ENCODE data around the gene SLC35F3. TPM values are rescaled to one million over a fixed set of nuclear protein-coding genes. Genes with fewer than 3 reads are reported as not detected.
"Not testable (repeated sequence)": the region's sequence is repeated elsewhere in the genome, so short reads cannot be mapped to it uniquely, and the experiment has no call there.

SLC35F3 gene
- total and polyA plus RNA-seq, 9 donors: 0.21 to 0.64 (median 0.31) TPM

GRCh38 chr1:233879841-233880240 lies 24.6 kb upstream of the SLC35F3 start:
- H3K27ac ChIP-seq (ENCODE audit: low read length): no peak overlapping the region
- no peaks in the 10 kb centered on the region for H3K4me1 ChIP-seq (ENCODE audit: control insufficient read depth, insufficient read depth, low read length)
- DNase-seq: no peak
- H3K9me3 ChIP-seq (replicated peaks; ENCODE audit: control insufficient read depth, low read depth, low read length): no peaks in the 10 kb centered on the region
- H3K4me3 ChIP-seq (ENCODE audit: low read length): no peak overlapping the region
- H3K36me3 ChIP-seq (ENCODE audit: control insufficient read depth, insufficient read depth, low read length): no peaks in the 10 kb centered on the region
- no CpG with 5 or more reads among the region's 3 CpGs for WGBS (ENCODE audit: insufficient coverage)
- H3K27me3 ChIP-seq (ENCODE audit: control insufficient read depth, insufficient read depth, low read length): no peaks in the 10 kb centered on the region

GRCh38 chr1:233883671-233884070 lies 20.8 kb upstream of the SLC35F3 start:
- H3K27ac ChIP-seq (ENCODE audit: low read length): no peak overlapping the region
- 55% methylated on average over 2 of the region's 3 CpGs for WGBS (ENCODE audit: insufficient coverage)
- no peaks in the 10 kb centered on the region for H3K4me1 ChIP-seq (ENCODE audit: control insufficient read depth, insufficient read depth, low read length)
- no peaks in the 10 kb centered on the region for H3K9me3 ChIP-seq (replicated peaks; ENCODE audit: control insufficient read depth, low read depth, low read length)
- H3K4me3 ChIP-seq (ENCODE audit: low read length): no peak overlapping the region
- no peak for DNase-seq
- no peaks in the 10 kb centered on the region for H3K27me3 ChIP-seq (ENCODE audit: control insufficient read depth, insufficient read depth, low read length)
- H3K36me3 ChIP-seq (ENCODE audit: control insufficient read depth, insufficient read depth, low read length): no peaks in the 10 kb centered on the region

DNA sequence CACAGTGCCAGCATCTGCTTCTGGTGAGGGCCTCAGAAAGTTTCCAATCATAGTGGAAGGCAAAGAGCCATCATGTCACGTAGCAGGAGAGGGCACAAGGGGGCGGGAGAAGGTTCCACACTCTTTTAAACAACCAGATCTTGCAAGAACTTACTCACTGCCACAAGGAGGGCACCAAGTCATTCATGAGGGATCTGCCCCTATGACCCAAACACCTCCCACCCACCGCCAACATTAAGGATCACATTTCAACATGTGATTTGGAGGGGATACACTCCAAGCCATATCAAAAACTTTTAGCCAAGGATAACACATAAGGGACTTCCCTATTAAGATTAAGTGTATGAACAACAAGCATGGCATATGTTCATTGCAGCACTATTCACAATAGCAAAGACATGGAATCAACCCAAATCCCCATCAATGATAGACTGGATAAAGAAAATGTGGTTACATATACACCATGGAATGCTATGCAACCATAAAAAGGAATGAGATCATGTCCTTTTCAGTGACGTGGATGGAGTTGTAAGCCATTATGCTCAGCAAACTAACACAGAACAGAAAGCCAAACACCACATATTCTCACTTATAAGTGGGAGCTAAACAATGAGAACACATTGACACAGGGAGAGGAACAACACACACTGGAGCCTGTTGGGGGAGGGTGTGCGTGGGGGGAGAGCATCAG lies 19.9 kb upstream of the SLC35F3 start:
- Histone ChIP-seq H3K27ac (ENCODE audit: low read length) (no peak overlapping the region), H3K4me1 (ENCODE audit: control insufficient read depth, insufficient read depth, low read length) (no peaks in the 10 kb centered on the region), H3K27me3 (ENCODE audit: control insufficient read depth, insufficient read depth, low read length) (no peaks in the 10 kb centered on the region), H3K9me3 (replicated peaks; ENCODE audit: control insufficient read depth, low read depth, low read length) (no peaks in the 10 kb centered on the region), H3K4me3 (ENCODE audit: low read length) (no peak overlapping the region), H3K36me3 (ENCODE audit: control insufficient read depth, insufficient read depth, low read length) (no peaks in the 10 kb centered on the region)
- DNase-seq: no peak
- no CpG with 5 or more reads among the region's 5 CpGs for WGBS (ENCODE audit: insufficient coverage)

GRCh38 chr1:233885196-233885920 lies 19.1 kb upstream of the SLC35F3 start:
- no peak for DNase-seq
- H3K27me3 ChIP-seq (ENCODE audit: control insufficient read depth, insufficient read depth, low read length): no peaks in the 10 kb centered on the region
- WGBS (ENCODE audit: insufficient coverage): 8% methylated on average over 2 of the region's 9 CpGs

DNA sequence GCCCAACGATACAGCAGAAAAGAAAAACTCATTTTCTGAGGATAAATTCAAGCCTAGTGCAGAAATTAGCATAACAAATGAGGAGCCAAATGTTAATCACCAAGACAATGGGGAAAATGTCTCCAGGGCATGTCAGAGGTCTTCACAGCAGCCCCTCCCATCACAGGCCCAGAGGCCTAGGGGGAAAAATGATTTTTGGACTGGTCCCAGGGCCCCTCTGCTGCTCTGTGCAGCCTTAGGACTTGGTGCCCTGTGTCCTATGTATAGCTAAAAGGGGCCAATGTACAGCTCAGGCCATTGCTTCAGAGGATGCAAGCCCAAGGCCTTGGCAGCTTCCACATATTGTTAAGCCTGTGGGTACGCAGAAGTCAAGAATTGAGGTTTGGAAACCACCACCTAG lies 13.3 kb upstream of the SLC35F3 start:
- DNase-seq; H3K4me1 ChIP-seq (ENCODE audit: control insufficient read depth, insufficient read depth, low read length); H3K4me3 ChIP-seq (ENCODE audit: low read length); H3K27me3 ChIP-seq (ENCODE audit: control insufficient read depth, insufficient read depth, low read length); H3K36me3 ChIP-seq (ENCODE audit: control insufficient read depth, insufficient read depth, low read length); H3K9me3 ChIP-seq (replicated peaks; ENCODE audit: control insufficient read depth, low read depth, low read length); H3K27ac ChIP-seq (ENCODE audit: low read length): not testable (repeated sequence)
- 100% methylated on average over 1 of the region's 2 CpGs for WGBS (ENCODE audit: insufficient coverage)

More at GRCh38 chr1:233885196-233885920, 19.1 kb upstream of the SLC35F3 start:
- H3K36me3 ChIP-seq (ENCODE audit: control insufficient read depth, insufficient read depth, low read length): no peaks in the 10 kb centered on the region
- no peaks in the 10 kb centered on the region for H3K9me3 ChIP-seq (replicated peaks; ENCODE audit: control insufficient read depth, low read depth, low read length)
- H3K4me1 ChIP-seq (ENCODE audit: control insufficient read depth, insufficient read depth, low read length): no peaks in the 10 kb centered on the region
- no peak overlapping the region for H3K4me3 ChIP-seq (ENCODE audit: low read length)
- no peak overlapping the region for H3K27ac ChIP-seq (ENCODE audit: low read length)

DNA sequence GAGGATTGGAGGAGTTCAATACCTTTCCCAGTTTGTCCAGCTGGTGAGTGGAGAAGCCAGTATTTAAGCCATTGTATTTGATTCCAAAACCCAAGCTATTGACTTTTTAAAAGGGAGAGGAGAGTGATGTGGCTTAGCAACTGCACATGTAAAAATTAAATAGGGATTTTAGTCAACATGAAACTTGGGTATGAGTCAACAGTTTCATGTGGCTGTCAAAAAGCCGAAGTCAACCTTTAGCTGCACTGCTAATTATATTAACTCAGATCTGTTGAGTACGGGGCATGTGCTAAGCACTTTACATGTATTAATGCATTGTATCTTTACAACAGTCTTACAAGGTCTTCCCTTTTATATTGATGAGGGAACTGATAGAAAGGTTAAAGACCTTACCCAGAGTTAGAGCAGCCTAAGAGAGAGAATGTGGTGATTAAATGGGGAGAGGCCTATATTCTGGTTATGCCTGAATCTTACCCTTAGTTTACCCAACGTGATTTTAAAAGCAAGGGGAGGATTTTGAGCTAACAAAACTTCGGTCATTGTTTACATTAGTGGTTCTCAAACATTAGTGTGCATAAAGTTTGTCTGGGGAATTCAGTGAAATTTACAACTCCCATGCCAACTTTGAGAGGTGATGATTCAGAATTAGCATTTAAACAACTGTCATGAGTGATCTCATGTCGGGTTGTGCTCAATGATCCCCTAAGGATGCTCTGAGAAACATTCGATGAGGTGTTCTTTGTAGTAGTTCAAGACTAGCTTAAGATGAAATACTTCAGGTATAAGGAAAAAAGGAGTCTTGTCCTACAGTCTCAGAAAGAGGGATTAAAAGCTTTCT lies 6.9 kb upstream of the SLC35F3 start:
- no peaks in the 10 kb centered on the region for H3K4me1 ChIP-seq (ENCODE audit: control insufficient read depth, insufficient read depth, low read length)
- WGBS (ENCODE audit: insufficient coverage): 67% methylated on average over 2 of the region's 6 CpGs
- no peak overlapping the region for H3K27ac ChIP-seq (ENCODE audit: low read length)
- DNase-seq: no peak
- peaks cover 2% of the 10 kb centered on the region for H3K27me3 ChIP-seq (ENCODE audit: control insufficient read depth, insufficient read depth, low read length)
- H3K9me3 ChIP-seq (replicated peaks; ENCODE audit: control insufficient read depth, low read depth, low read length): peaks cover 2% of the 10 kb centered on the region
- no peaks in the 10 kb centered on the region for H3K36me3 ChIP-seq (ENCODE audit: control insufficient read depth, insufficient read depth, low read length)
- no peak overlapping the region for H3K4me3 ChIP-seq (ENCODE audit: low read length)

- DNase-seq: no peak
- Histone ChIP-seq H3K4me1 (ENCODE audit: control insufficient read depth, insufficient read depth, low read length) (peaks cover 6% of the 10 kb centered on the region), H3K27ac (ENCODE audit: low read length) (no peak overlapping the region), H3K4me3 (ENCODE audit: low read length) (no peak overlapping the region), H3K27me3 (ENCODE audit: control insufficient read depth, insufficient read depth, low read length) (peaks cover 24% of the 10 kb centered on the region), H3K9me3 (replicated peaks; ENCODE audit: control insufficient read depth, low read depth, low read length) (peaks cover 2% of the 10 kb centered on the region), H3K36me3 (ENCODE audit: control insufficient read depth, insufficient read depth, low read length) (no peaks in the 10 kb centered on the region)
- WGBS (ENCODE audit: insufficient coverage): no CpG with 5 or more reads among the region's 3 CpGs
These were observed 3.0 kb upstream of the SLC35F3 start for GRCh38 chr1:233901495-233901894.

DNA sequence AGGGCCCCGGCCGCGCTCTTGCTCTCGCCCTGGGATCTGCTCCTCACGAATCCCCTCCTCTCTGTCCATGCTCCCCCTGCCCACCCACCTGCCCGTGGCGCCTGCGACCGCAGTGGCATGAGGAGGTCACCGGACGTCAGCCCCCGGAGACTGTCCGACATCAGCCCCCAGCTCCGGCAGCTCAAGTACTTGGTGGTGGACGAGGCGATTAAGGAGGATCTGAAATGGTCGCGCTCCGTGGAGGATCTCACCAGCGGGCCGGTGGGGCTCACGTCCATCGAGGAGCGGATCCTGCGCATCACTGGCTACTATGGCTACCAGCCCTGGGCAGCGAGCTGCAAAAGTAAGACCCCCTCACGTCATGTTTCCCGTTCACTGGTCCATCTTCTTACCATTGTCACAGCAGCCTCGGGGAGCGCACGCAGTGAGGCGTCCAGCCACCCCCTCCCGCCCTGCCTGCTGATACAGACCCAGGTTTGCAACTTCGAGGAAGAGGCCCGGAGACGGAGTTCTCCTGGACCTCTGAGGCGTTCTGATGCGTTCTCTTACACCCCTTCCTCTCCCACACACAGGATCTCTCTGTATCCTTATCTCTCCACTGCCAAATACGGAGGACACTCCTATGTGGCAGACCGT lies 1.1 kb downstream of the SLC35F3 start:
- DNase-seq: no peak
- peaks cover 6% of the 10 kb centered on the region for H3K4me1 ChIP-seq (ENCODE audit: control insufficient read depth, insufficient read depth, low read length)
- no peak overlapping the region for H3K27ac ChIP-seq (ENCODE audit: low read length)
- peaks cover 26% of the 10 kb centered on the region for H3K27me3 ChIP-seq (ENCODE audit: control insufficient read depth, insufficient read depth, low read length)
- no peaks in the 10 kb centered on the region for H3K9me3 ChIP-seq (replicated peaks; ENCODE audit: control insufficient read depth, low read depth, low read length)
- H3K4me3 ChIP-seq (ENCODE audit: low read length): peak overlapping the region; percentile 33
- 3% methylated on average over 34 of the region's 40 CpGs for WGBS (ENCODE audit: insufficient coverage)
- no peaks in the 10 kb centered on the region for H3K36me3 ChIP-seq (ENCODE audit: control insufficient read depth, insufficient read depth, low read length)

DNA sequence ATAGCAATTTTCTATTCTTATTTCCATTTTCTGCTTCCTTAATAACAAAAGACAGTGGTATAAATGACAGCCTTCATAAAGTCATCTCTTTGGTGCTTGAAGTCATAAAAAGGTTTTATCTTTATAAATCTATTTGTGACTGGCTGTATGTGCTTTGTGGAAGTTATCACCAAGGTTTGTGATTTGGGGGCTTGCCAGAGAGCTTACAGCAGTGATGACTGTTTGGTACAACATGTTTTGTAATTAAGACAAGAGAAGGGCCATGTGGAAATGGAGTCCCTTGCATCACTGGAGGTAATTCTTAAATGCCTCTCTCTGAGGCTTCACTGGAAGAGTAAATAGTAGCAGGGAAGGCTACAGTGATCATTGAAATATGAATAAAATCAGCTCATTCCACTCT lies 2.7 kb downstream of the SLC35F3 start:
- no peak for DNase-seq
- H3K36me3 ChIP-seq (ENCODE audit: control insufficient read depth, insufficient read depth, low read length): no peaks in the 10 kb centered on the region
- peaks cover 6% of the 10 kb centered on the region for H3K4me1 ChIP-seq (ENCODE audit: control insufficient read depth, insufficient read depth, low read length)
- no peak overlapping the region for H3K4me3 ChIP-seq (ENCODE audit: low read length)
- peaks cover 25% of the 10 kb centered on the region for H3K27me3 ChIP-seq (ENCODE audit: control insufficient read depth, insufficient read depth, low read length)
- no peak overlapping the region for H3K27ac ChIP-seq (ENCODE audit: low read length)
- H3K9me3 ChIP-seq (replicated peaks; ENCODE audit: control insufficient read depth, low read depth, low read length): no peaks in the 10 kb centered on the region

- Histone ChIP-seq H3K4me3 (ENCODE audit: low read length) (no peak overlapping the region), H3K27me3 (ENCODE audit: control insufficient read depth, insufficient read depth, low read length) (peaks cover 25% of the 10 kb centered on the region), H3K4me1 (ENCODE audit: control insufficient read depth, insufficient read depth, low read length) (peaks cover 6% of the 10 kb centered on the region), H3K9me3 (replicated peaks; ENCODE audit: control insufficient read depth, low read depth, low read length) (no peaks in the 10 kb centered on the region), H3K36me3 (ENCODE audit: control insufficient read depth, insufficient read depth, low read length) (no peaks in the 10 kb centered on the region), H3K27ac (ENCODE audit: low read length) (no peak overlapping the region)
- DNase-seq: no peak
These were observed 3.6 kb downstream of the SLC35F3 start for GRCh38 chr1:233908092-233908491.

Measured in muscle of leg (tissue), 11 donors.